AML-193 (cell line): ENCODE data around the gene KLF18.
"Not testable (repeated sequence)": the region's sequence is repeated elsewhere in the genome, so short reads cannot be mapped to it uniquely, and the experiment has no call there.

Experiments used
- DNase-seq, 2 experiments: peaks; one replicate each; lab custom pipeline; 2025; lab: John Stamatoyannopoulos, UW

The KLF18 gene

GRCh38 chr1:44119525-44119924 lies 21.9 kb downstream of the KLF18 start:
- no peak for DNase-seq

GRCh38 chr1:44118682-44119081 lies 22.7 kb downstream of the KLF18 start, which contains the start of gene KLF17:
TSS of gene KLF17 (plus strand) at chr1:44118821. CDS start at chr1:44118908, 87 bp downstream.
- no peak for DNase-seq

- DNase-seq: not testable (repeated sequence)
Measured at GRCh38 chr1:44117272-44117671, 24.2 kb downstream of the KLF18 start.

DNA sequence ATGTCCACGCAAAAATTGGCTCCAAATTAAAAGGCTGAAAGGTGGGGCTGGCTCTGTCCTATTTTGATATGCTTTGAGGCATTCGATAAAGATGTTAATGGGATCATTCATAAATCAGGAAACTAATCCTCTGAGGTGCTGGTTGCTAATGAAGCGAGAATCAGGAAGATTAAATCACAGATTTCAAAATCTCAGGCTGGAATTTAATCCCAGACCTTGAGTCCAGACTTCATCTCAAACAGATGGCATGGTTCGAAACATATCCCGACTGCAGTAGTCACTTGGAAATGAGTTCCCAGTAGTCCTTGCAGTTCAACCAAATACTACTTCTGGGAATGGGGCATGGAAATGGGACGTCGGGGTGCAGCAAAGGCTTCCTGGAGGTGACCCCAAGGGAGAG lies 27.3 kb downstream of the KLF18 start:
- no peak for DNase-seq

- no peak for DNase-seq
Measured at GRCh38 chr1:44113095-44113609, 28.3 kb downstream of the KLF18 start.

GRCh38 chr1:44112486-44112885 lies 28.9 kb downstream of the KLF18 start:
- DNase-seq: no peak

- DNase-seq: no peak
Measured at GRCh38 chr1:44111861-44112260, 29.6 kb downstream of the KLF18 start.

GRCh38 chr1:44110916-44111315 lies 30.5 kb downstream of the KLF18 start:
- DNase-seq: no peak

GRCh38 chr1:44108971-44109370 lies 32.5 kb downstream of the KLF18 start:
- DNase-seq: no peak

- no peak for DNase-seq
Measured at GRCh38 chr1:44108241-44108640, 33.2 kb downstream of the KLF18 start.

- DNase-seq: no peak
Measured at GRCh38 chr1:44105810-44106209, 35.6 kb downstream of the KLF18 start.

DNA sequence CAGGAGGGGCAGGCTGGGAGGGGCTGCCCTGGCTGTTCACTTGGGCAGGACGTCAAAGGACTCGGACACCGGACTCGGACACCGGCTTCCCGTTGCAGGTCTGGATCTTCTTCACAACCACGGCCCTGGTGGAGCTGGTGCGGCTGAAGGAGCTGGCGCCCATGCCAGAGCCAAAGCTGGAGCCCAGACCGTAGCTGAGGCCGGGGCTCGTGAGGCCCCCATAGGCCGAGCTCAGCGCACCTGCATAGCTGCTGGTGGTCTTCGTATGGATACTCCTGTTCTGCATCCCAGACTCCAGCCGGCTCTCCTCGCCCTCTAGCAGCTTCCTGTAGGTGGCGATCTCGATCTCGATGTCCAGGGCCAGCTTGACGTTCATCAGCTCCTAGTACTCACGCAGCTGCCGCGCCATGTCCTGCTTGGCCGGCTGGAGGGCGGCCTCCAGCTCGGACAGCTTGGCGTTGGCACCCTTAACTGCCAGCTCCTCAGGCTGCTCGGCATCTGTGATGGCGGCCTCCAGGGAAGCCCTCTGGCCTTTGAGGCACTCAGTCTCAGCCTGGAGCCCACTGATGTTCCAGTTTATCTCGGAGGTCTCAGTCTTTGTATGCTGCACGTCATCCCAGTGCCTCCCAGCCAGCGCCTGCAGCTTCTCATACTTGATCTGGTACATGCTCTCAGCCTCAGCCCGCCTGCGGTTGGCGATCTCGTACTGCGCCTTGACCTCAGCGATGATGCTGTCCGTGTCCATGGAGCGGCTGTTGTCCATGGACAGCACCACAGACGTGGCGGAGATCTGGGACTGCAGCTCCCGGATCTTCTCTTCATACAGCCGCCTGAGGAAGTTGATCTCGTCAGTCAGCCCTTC lies 37.9 kb downstream of the KLF18 start:
- no peak for DNase-seq

DNA sequence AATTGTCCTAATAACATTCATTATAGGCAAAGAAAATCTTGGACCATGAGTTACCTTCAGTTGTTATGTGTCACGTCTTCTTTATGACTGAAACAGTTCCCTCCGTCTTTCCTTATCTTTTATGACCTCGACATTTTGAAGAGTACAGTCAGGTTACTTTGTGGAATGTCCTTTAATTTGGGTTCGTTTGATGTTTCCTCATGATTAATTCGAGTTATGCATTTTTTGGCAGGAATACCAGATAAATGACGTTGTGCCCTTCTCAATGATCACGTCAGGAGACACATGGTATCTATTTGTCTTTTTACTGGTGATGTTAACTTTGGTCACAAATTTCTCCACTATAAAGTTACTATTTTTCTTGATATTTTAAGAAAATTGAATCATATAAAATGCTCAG lies 40.1 kb downstream of the KLF18 start:
- DNase-seq: no peak

DNA sequence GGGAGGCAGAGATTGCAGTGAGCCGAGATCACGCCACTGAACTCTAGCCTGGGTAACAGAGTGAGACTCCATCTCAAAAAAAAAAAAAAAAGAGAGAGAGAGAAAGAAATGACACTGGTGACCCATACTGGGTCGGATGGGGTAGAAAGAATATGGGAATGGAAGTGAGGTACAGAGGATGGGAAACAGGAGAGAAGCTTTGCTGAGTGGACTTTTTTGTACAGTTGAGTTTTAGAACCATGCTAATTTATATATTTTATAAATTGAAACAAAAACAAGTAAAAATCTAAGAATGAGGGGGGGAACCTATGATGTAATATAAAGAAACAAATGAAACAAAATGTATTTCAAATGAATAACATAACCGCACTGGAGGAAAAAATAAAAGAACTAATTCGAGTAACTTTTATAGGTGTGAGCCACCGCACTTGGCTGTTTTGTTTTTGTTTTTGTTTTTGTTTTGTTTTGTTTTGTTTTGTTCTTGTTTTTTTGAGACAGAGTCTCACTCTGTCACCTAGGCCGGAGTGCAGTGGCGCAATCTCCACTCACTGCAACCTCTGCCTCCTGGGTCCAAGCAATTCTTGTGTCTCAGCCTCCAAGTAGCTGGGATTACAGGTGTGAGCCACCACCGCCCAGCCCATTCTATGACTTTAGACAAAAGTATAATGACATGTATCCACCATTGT lies 41.1 kb downstream of the KLF18 start:
- DNase-seq: no peak

DNA sequence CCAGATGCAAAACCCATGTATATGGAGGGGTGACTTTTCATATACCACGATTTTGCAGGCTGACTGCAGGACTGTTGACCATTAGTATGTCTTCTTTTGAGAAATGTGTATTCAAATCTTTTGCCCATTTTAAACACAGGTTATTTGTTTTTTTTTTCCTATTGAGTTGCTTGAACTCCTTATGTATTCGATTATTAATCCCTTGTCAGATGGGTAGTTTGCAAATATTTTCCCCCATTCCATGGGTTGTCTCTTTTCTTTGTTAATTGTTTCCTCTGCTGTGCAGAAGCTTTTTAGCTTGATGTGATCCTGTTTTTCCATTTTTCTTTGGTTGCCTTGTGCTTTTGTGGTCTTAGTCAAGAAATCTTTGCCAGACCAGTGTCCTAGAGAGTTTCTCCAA lies 47.4 kb downstream of the KLF18 start:
- DNase-seq: no peak

GRCh38 chr1:44090429-44091252 lies 50.8 kb downstream of the KLF18 start:
- no peak for DNase-seq

- no peak for DNase-seq
Measured at GRCh38 chr1:44089371-44090048, 51.9 kb downstream of the KLF18 start.
